HG03520 (cell line): ENCODE results near the gene SMARCD1.

Source experiments
- ATAC-seq: cut with Tn5 transposase; IDR thresholded peaks from one replicate; pipeline ENCODE4 v1.9.1; 2021; ENCODE audit warnings: mild to moderate bottlenecking, moderate library complexity; ENCODE audit not compliant: unreplicated experiment

SMARCD1 gene

DNA sequence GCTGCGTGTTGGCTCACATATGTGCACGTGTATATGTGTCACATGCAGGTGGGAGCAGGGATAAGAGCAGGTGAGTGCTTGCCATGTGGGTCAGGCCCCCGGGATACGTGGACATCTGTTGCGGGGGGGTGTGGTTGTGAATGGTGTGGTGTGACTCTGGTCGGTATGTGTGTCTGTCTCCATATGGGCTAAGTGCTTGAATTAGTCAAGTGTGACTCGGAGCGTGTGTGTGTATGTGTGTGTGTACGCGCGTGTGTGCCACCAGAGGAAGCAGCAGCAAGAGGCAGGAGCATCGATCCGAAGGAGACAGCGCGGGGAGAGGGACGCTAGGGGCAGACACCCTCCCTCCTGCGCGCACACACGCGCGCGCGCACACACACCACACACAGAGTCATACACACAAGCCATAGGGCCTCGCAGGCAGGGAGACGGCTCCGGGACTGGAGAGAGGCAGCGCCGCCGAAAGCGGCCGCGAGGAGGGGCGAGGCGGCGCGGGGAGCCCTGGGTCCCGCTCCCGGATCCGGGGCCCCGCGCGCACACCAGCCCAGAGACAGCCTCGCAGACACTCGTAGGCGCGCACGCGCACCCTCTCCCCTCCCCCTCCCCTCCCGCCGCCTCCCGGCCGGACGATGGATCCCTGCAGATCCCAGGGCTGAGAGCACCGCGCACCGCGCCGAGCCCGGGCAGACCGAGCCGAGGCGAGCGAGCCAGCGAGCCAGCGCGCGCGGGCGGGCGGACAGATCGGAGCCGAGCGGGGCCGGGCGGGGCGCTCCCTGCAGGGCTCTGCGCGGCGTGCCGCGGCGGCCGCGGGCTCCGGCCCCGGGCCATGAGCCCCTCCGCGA lies 27.9 kb upstream of the SMARCD1 start, which contains the start of gene ASIC1:
TSS of gene ASIC1 (plus strand) at position 597 of the 842 bp plus-strand sequence. CDS start 1,171 bp downstream, outside the sequence.
- no peak for ATAC-seq

DNA sequence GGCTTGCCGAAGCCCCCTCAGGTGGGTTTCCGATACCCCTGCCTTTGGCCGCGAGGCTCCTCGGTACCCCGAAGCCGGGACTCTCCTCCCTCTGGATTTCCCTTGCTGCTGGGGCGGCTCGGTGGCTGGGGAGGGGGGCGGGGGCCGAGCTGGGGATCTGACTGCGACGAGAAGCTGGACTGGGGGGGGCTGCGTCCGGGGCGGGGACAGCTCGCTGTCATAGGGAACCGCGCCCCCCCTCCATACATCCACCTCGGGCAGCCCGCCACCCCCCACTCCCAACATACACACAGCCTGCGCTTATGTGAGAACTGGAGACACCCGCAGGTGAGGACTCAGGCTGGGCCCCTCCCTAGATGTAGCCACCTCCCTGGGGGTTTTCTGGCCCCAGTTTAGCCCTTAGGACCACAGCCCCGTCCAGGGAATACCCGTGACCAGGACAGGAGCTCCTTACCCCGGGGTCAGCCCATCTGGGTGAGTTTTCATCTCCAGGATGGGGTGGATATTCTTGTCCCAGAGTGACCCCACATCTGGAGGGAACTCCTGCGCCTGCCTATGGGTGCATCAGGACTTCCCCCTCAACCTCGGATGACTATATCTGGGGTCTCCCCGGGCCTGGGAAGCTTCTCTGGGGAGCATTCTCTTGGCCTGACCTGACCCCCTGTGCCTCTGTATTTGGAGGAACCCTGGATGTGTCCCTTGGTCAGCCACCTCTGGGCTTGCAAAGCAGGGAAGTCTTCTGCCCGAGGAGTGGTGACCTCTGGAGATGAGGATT lies 27.1 kb upstream of the SMARCD1 start:
- no peak for ATAC-seq

DNA sequence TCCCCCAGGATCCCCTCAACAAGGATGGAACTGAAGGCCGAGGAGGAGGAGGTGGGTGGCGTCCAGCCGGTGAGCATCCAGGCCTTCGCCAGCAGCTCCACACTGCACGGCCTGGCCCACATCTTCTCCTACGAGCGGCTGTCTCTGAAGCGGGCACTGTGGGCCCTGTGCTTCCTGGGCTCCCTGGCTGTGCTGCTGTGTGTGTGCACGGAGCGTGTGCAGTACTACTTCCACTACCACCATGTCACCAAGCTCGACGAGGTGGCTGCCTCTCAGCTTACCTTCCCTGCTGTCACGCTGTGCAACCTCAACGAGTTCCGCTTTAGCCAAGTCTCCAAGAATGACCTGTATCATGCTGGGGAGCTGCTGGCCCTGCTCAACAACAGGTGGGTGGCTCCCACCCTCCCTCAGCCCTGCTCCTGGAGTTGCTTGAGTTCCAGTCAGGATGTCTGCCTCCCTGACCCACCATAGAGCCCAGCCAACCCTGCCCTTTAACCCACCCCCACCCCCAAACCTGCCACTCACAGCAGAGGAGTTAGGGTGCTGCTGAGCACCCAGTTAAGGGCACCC lies 26.3 kb upstream of the SMARCD1 start:
- ATAC-seq: no peak

DNA sequence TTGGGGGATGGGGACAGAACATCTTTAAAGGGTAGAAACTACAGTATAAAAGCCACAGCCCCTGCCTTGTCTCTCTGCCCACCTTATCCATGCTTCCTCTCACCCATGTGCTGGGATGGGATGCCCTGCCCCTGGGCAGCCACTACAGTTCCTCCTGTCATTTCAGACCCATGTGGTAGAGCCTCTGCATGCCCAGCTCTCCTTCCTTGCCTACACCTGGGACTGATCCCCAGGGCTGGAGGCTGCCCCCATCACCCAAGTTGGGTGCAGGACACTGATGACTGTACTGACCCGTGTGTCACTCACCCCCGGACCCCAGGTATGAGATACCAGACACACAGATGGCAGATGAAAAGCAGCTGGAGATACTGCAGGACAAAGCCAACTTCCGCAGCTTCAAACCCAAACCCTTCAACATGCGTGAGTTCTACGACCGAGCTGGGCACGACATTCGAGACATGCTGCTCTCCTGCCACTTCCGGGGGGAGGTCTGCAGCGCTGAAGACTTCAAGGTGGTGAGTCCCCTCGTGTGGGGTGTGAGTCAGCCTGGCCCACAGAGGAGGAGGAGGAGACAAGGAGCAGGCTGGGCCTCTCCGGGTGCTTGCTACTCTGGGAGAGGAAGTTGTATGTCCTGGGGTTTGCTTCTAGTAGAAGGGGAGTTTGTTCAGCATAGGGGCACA lies 25.6 kb upstream of the SMARCD1 start:
- ATAC-seq: no peak

DNA sequence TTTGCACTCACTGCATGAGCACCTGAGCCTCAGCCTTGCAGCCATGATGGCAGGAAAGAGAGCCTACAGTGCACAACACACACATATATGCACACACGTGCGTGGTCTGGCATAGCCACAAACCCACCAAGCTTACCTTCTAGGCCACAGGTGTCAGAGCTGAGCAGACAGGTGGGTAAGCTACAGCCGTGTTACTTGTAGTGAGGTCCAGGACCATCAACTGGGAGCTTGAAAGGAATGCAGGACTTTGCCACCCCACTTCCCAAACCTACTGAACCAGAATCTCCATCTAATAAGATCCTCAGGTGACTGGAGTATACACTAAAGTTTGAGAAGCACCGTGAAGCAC lies 25.0 kb upstream of the SMARCD1 start:
- no peak for ATAC-seq

DNA sequence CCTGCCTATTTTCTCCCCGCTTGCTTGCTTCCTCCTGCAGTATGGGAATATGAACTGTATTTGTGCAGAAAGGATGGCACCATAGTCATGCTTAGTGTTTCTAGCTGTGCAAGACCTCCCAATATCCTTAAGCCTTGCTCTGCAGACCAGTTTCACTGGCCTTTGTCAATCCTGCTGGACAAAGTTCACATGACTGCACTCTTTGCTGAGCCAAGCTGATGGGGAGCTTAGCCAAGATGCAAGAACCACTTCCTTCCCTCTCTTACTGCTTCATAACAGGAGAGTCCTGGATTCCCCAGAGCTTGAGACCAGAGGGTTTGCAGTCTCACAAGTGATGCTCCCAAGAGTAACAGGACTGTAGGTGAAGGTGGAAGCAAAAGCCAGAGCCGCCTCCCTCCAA lies 24.0 kb upstream of the SMARCD1 start:
- ATAC-seq: no peak

DNA sequence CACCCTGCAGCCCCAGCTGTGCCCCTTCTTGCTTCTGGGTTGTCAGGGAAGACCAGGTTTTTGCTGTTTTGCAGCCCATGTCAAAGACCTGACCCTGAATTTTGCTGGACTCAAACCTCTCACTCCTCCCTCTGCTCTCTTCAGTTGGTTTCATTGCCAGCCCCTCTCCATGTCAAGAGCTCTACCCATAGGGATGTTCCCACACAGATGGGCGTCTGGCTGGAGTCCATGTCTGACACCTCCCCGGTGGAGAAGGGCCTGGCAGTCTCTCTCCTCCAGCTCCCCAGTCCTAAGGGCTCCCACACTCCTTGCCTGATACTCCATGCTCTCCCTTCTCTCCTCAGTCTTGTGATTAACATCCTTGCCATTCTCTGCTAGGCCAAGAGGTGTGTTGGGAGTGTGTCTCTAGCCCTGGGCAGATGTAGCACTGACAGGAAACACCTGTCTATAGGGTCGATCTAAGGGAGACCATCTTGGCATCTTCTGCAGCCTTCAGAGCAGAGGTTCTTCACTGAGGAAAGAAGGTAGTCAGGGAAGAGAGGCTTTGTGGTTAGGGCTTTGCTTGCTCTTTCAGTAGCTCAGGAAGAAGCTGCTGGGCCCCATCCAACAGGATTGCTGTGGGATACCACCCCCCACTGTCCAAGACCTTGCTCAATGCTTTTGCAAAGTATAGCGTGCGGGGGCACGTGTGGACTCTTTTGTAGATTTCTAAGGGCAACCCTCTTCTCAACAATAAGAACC lies 23.0 kb upstream of the SMARCD1 start:
- ATAC-seq: no peak

DNA sequence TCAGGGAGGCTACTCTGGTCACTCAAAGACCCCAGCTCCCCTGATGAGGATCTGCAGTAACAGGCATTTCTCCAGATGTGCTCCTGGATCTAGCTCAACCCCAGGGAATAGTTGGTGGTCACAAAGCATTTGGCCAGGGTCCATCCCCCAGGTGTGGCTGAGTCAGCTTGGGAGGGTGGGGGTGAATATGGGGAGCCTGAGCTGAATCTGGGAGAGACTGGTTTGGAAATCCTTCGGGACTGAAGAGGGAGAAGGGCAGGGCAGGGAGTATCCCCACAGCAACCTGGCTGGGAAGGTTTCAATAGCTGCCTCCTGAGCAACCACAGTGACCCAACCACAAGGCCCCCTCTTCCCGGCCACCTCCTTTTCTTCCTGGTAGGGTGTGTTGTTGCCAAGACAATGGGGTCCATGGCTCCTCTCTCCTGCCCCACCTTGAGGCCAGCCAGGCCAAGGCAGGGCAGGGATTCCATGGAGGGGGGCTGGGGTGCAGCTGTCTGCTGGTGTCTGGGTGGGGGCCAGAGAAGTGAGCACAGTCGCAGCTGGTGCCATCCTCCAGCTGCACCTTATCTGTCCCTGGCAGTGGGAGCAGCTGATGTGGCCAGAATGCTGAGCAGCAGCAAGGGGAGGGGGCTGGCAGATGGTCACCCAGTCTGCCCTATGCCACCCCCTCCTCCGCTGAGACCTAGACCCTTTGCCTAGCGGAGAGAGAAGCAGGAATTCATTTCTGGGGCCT lies 22.2 kb upstream of the SMARCD1 start:
- ATAC-seq: no peak

DNA sequence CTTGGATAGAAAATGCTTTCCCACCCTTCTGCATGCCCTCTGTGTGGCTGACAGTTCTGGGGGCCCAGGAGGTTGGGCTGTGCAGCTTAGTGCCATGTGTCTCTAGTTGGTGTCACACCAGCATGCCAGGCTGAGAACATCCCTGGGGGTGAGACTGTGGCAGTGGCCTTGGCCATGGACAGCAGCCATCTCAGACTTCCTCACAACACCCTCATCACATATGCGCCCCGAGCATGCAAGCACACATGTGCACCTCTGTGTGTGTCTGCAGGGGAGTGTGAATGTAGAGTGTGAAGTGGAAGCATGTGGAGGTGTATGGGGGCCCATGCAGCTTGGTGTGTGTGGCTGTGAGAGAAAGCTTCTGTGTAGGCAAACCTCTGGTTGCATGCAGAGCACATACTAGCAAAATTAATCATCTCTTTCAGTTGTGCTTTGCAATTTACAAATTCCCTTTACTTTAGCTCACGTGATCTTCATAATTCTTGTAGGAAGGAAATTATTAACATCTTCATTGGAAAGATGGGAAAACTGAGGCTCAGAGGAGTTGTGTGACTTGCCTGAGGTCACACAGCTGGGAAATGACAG lies 19.3 kb upstream of the SMARCD1 start:
- ATAC-seq: no peak

DNA sequence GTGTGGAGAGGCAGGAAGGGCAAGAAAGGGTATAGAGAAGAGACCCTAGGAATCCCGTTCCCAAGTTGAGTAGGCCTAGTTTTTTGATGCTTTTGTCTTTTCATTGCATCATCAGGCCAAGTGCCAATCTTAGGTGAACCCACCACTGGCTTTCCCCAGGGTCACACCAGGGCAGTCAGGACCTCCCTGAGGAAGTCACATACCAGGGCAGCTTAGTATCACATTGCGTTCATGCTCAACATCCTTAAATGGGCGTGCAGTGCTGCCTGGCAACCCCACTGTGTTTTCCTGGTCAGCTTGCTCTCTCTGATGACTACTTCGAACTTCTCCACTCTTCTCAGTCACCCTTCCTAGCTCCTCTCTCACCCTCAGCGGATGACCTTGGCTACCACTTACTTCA lies 18.7 kb upstream of the SMARCD1 start:
- no peak for ATAC-seq

DNA sequence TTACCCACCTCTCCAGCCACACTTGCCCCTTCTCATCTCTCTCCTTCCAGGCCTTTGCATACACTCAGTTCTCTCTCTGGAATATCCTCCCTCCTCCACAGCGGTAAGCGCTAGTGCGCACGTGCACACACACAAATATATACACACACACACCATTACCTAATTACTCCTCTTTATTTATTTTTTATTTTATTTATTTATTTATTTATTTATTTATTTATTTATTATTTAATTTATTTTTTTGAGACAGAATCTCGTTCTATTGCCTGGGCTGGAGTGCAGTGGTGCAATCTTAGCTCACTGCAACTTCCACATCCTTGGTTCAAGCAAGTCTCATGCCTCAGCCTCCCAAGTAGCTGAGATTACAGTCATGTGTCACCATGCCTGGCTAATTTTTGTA lies 16.1 kb upstream of the SMARCD1 start:
- ATAC-seq: no peak

DNA sequence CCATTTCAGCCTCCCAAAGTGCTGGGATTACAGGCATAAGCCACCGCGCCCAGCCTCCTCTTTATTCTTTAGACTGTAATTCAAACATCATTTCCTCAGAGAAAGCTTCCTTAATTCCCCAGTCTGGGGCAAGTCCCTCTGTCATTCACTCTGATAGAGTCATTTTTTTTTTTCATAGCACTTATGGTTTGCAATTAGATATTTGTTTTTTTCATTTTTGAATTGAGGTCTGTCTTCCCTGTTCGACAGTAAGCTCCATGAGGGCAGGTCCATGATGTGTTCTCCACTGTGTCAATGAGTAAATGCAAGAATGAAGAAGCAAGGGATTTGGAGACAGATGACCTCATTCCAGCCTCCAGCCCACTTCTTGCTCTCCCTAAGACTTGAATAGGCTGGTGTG lies 15.6 kb upstream of the SMARCD1 start:
- ATAC-seq: no peak

DNA sequence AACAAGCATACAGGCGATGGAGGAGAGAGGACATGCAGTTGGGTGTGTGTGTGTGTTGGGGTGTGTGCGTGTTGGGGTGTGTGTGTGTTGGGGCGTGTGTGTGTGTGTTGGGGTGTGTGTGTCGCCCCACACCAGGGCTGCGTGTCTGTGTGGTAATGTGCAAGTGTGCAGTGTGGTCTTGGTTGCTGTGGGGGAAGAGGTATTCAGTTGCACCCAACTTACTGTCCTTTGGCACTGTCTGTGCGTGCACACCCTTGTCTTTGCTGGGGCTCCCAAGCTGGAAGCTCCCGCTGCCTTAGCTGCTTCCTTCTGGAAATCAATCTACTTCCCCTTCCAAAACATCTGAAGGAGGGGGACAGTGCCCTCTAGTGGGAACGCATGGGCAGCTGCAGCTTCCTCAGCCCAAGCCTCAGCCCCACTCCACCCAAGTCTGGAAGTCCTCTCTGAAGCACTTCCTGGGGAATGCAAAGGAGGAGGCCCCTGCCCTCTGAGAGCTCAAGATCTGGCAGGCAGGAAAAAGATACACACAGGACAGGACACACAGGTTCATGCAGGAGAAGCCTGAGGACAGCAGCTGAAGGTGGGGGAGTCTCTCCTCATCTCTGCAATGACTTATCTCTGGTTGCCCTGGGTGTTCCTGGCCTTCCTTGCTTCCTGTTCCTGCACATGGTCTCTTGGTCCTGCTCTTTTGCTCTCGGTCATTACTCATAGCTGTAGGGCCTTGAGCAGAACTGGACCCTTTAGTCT lies 14.7 kb upstream of the SMARCD1 start:
- ATAC-seq: no peak

DNA sequence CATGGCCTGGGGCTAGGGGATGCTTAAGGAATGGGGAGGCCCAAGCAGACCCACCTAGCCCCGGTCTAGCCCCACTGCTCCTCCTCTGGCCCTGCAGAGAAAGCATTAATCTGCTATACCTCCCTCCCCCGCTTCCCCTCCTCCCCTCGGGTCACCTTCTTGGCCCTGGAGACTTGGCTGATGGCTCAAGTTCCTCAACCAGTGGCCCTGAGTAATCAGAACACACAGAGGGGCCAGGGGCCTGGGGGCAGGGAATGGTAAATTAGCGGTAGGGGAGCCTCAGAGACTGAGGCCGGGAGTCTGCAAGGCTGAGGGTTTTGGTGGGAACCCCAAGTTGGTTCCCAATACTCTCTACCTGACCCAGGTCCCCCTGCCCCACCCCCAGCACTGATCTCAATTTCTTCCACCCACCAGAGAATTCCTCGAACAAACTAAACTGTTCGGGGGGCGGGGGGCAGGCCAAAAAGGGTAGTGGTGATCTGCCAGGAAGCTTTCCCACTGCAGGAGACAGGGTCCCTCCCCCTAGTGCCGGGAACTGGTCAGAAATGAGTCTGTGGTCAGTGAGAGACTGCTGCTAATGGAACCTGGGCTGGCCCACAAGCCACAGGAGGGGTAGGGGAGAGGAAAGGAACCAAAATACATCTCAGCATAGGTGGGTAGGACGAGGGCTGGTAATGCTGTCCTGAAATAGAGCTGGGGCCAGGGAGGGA lies 12.8 kb upstream of the SMARCD1 start:
- ATAC-seq: no peak

DNA sequence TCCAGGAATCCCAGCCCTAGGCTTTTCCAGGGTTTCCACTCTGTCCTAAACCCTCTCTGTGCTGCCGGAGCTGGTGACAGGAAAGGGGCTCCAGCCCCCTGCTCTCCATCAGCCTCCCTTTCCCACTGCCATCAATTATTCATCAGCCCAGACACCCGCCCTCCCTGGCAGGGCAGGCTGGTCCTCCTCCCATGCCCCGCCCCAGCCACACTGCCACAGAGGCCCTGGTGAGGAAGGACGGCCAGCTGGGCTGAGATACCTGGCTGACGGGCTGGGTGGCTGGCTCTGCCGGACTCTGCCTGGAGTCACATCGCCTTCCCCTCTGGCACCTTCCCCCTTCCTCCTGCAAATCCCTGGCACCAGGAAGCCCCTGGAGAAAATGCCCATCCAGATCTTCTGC lies 11.9 kb upstream of the SMARCD1 start:
- no peak for ATAC-seq

DNA sequence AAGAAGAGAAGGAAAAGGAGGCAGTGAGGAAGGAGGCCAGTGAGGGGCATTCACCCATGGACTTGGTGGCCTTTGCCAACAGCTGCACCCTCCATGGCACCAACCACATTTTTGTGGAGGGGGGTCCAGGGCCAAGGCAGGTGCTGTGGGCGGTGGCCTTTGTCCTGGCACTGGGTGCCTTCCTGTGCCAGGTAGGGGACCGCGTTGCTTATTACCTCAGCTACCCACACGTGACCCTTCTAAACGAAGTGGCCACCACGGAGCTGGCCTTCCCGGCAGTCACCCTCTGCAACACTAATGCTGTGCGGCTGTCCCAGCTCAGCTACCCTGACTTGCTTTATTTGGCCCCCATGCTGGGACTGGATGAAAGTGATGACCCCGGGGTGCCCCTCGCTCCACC lies 11.4 kb upstream of the SMARCD1 start:
- no peak for ATAC-seq

DNA sequence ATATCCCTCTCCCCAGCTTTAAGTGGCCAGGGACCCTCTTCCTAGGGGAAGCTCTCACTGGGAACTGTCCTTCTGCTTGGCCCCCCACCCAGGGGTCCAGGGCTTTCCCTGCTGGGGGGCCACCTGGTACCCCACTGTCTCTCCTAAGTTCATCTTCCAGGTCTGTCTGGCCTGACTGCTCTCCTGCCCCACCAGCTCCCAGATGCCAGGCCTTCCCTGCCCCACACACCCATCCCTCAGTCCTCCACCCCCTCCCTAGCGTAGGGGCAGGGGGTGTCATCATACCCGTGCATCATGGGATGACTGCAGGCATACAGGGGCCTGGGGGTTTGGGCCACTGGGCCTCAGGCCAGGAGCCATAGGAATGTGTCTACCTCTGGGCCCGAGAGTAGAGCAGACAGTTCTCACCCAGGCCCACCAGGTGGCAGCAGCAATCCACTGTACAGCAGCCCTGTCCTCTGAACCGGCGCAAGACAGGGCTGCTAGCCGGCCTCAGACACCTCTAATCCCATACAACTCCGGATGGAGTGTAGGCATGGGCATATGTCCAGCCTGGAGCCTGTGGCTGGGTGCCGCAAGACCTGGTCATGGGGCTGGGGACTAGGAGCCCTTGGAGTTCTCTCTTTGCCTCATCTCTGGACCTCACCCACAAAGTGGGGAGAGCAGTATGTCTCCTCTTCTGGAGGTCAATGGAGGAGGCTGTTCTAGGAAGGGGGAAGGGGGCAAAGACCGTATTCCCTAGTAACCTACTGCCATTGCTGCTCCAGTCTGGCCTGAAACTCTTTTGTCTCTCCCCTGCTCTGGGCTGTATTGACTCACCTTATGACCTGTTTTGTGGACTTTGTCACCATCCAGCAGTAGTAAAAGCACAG lies 10.0 kb upstream of the SMARCD1 start:
- peak; percentile 61 for ATAC-seq
